DOHH2 (cell line): ENCODE data around the gene FRYL.

Experiments used
- CTCF ChIP-seq: fragments of 200-600 bp; sonication (generic); IDR thresholded peaks from one replicate; pipeline ENCODE4 v1.5.1; 2014; ENCODE audit warnings: antibody characterized with exemption, mild to moderate bottlenecking, low read depth, low read length; ENCODE audit not compliant: poor library complexity, severe bottlenecking
- EZH2phosphoT487 ChIP-seq: fragments of 200-600 bp; sonication (generic); IDR thresholded peaks from 2 replicates; pipeline ENCODE4 v1.6.1; 2017; ENCODE audit warnings: borderline replicate concordance, mild to moderate bottlenecking, antibody characterized with exemption, low read length, moderate library complexity, mixed read lengths

- TF ChIP-seq CTCF (no peak), EZH2phosphoT487 (no peak)
Observed at GRCh38 chr4:48594180-48594579, 185.9 kb downstream of the FRYL start.
